H9 (cell line): ENCODE results near the gene TGM5. TPM values are rescaled to one million over a fixed set of nuclear protein-coding genes. Genes with fewer than 3 reads are reported as not detected.

Experiments used
- DNase-seq: peaks from one replicate; pipeline ENCODE4 v3.0.0-alpha.2; 2017
- H2AFZ ChIP-seq: one replicate; pipeline ENCODE4 v1.6.1; 2013; ENCODE audit warnings: mild to moderate bottlenecking, low read length, control low read depth, moderate library complexity
- H2AK5ac ChIP-seq: 2 replicates; pipeline ENCODE4 v1.6.1; 2013; ENCODE audit warnings: low read length, control low read depth, mixed read lengths; ENCODE audit not compliant: insufficient read length
- H2BK120ac ChIP-seq: one replicate; pipeline ENCODE4 v1.6.1; 2013; ENCODE audit warnings: low read depth, mild to moderate bottlenecking, low read length, control low read depth, inconsistent platforms; ENCODE audit not compliant: poor library complexity, severe bottlenecking
- H2BK12ac ChIP-seq: 2 replicates; pipeline ENCODE4 v1.6.1; 2013; ENCODE audit warnings: low read length, control low read depth, mixed read lengths, low read depth; ENCODE audit not compliant: insufficient read length
- H2BK15ac ChIP-seq: 2 replicates; pipeline ENCODE4 v1.6.1; 2013; ENCODE audit warnings: low read depth, low read length, control low read depth
- H2BK20ac ChIP-seq: one replicate; pipeline ENCODE4 v1.6.1; 2013; ENCODE audit warnings: low read depth, mild to moderate bottlenecking, low read length, control low read depth, inconsistent platforms; ENCODE audit not compliant: poor library complexity, severe bottlenecking
- H2BK5ac ChIP-seq: 2 replicates; pipeline ENCODE4 v1.6.1; 2013; ENCODE audit warnings: low read length, control low read depth, mixed read lengths; ENCODE audit not compliant: insufficient read length
- H3K14ac ChIP-seq: 2 replicates; pipeline ENCODE4 v1.6.1; 2013; ENCODE audit warnings: low read length, control low read depth; ENCODE audit not compliant: insufficient read depth
- H3K18ac ChIP-seq: 2 replicates; pipeline ENCODE4 v1.6.1; 2013; ENCODE audit warnings: low read depth, mild to moderate bottlenecking, mixed read lengths, low read length, control low read depth; ENCODE audit not compliant: insufficient read length
- H3K23ac ChIP-seq: 2 replicates; pipeline ENCODE4 v1.6.1; 2013; ENCODE audit warnings: low read length, control low read depth, mixed read lengths, low read depth; ENCODE audit not compliant: insufficient read length
- H3K23me2 ChIP-seq: 2 replicates; pipeline ENCODE4 v1.6.1; 2013; ENCODE audit warnings: low read depth, mild to moderate bottlenecking, mixed read lengths, low read length, control low read depth; ENCODE audit not compliant: insufficient read length, poor library complexity, severe bottlenecking
- H3K27ac ChIP-seq: 2 replicates; pipeline ENCODE4 v1.5.1; 2013; ENCODE audit warnings: low read length, control low read depth, mixed read lengths, low read depth; ENCODE audit not compliant: insufficient read length
- H3K27me3 ChIP-seq: 2 replicates; pipeline ENCODE4 v1.6.1; 2013; ENCODE audit warnings: low read length, control low read depth, inconsistent platforms; ENCODE audit not compliant: insufficient read depth
- H3K4ac ChIP-seq: 2 replicates; pipeline ENCODE4 v1.6.1; 2013; ENCODE audit warnings: low read depth, mild to moderate bottlenecking, control low read depth, inconsistent platforms, low read length, moderate library complexity
- H3K4me1 ChIP-seq: 2 replicates; pipeline ENCODE4 v1.6.1; 2013; ENCODE audit warnings: low read length, control low read depth, inconsistent platforms; ENCODE audit not compliant: insufficient read depth
- H3K4me2 ChIP-seq: 2 replicates; pipeline ENCODE4 v1.6.1; 2013; ENCODE audit warnings: low read length, control low read depth, mixed read lengths; ENCODE audit not compliant: insufficient read length, insufficient read depth
- H3K56ac ChIP-seq: 2 replicates; pipeline ENCODE4 v1.6.1; 2013; ENCODE audit warnings: low read depth, mild to moderate bottlenecking, mixed read lengths, low read length, control low read depth; ENCODE audit not compliant: insufficient read length
- H3K79me1 ChIP-seq: 2 replicates; pipeline ENCODE4 v1.6.1; 2013; ENCODE audit warnings: low read depth, mild to moderate bottlenecking, moderate library complexity, low read length, control low read depth, inconsistent platforms; ENCODE audit not compliant: insufficient read depth, poor library complexity, severe bottlenecking
- H3K79me2 ChIP-seq: 2 replicates; pipeline ENCODE4 v1.6.1; 2013; ENCODE audit warnings: low read length, control low read depth, inconsistent platforms; ENCODE audit not compliant: insufficient read depth
- H3K9ac ChIP-seq: 2 replicates; pipeline ENCODE4 v1.6.1; 2013; ENCODE audit warnings: low read length, control low read depth, mixed read lengths; ENCODE audit not compliant: insufficient read length; ENCODE audit errors: extremely low read depth
- H3K9me3 ChIP-seq: one replicate; pipeline ENCODE4 v1.6.1; 2013; ENCODE audit warnings: low read depth, low read length, inconsistent platforms; ENCODE audit not compliant: control insufficient read depth
- H3T11ph ChIP-seq: one replicate; pipeline ENCODE4 v1.6.1; 2013; ENCODE audit warnings: mild to moderate bottlenecking, low read length, control low read depth, inconsistent platforms
- H4K20me1 ChIP-seq: one replicate; pipeline ENCODE4 v1.6.1; 2013; ENCODE audit not compliant: control insufficient read depth, insufficient read length, insufficient read depth
- H4K5ac ChIP-seq: 2 replicates; pipeline ENCODE4 v1.6.1; 2013; ENCODE audit warnings: low read depth, mild to moderate bottlenecking, mixed read lengths, low read length, control low read depth; ENCODE audit not compliant: insufficient read length
- H4K8ac ChIP-seq: replicated peaks from 2 replicates; pipeline ENCODE4 v1.6.1; 2013; ENCODE audit warnings: low read length, control low read depth, mixed read lengths, low read depth; ENCODE audit not compliant: insufficient read length
- H4K91ac ChIP-seq: 2 replicates; pipeline ENCODE4 v1.6.1; 2013; ENCODE audit warnings: low read depth, mild to moderate bottlenecking, moderate library complexity, mixed read lengths, low read length, control low read depth; ENCODE audit not compliant: insufficient read length
- H3K27ac Mint-ChIP-seq, 3 experiments: 2 replicates in 2 of 3; 3 replicates in 1 of 3; pipeline ENCODE4 v1.8.0; 2020 to 2021; ENCODE audit warnings: mixed read lengths in 3 of 3, mild to moderate bottlenecking in 1 of 3, moderate library complexity in 1 of 3
- H3K27me3 Mint-ChIP-seq: 2 replicates; pipeline ENCODE4 v1.8.0; 2021; ENCODE audit warnings: low read depth, mild to moderate bottlenecking, moderate library complexity, mixed read lengths
- H3K36me3 Mint-ChIP-seq, 3 experiments: 2 replicates in 2 of 3; 3 replicates in 1 of 3; pipeline ENCODE4 v1.8.0; 2020 to 2021; ENCODE audit warnings: low read depth in 3 of 3, mixed read lengths in 3 of 3; ENCODE audit not compliant: insufficient read depth in 1 of 3
- H3K4me1 Mint-ChIP-seq, 2 experiments: 2 replicates each; pipeline ENCODE4 v1.8.0; 2020; ENCODE audit warnings: mixed read lengths in 2 of 2
- H3K4me3 Mint-ChIP-seq, 2 experiments: 2 replicates in 1 of 2; 3 replicates in 1 of 2; pipeline ENCODE4 v1.8.0; 2020 to 2021; ENCODE audit warnings: mild to moderate bottlenecking in 2 of 2, mixed read lengths in 2 of 2, moderate library complexity in 1 of 2
- H3K9me3 Mint-ChIP-seq, 2 experiments: 2 replicates in 1 of 2; 3 replicates in 1 of 2; pipeline ENCODE4 v1.8.0; 2020; ENCODE audit warnings: mild to moderate bottlenecking in 2 of 2, mixed read lengths in 2 of 2, moderate library complexity in 1 of 2
- CTCF ChIP-seq: fragments of 200-600 bp; sonication (generic); conservative IDR thresholded peaks from 3 replicates; pipeline ENCODE4 v1.8.0; 2021; ENCODE audit warnings: antibody characterized with exemption, mild to moderate bottlenecking
- WGBS: extraction: QIAGEN DNeasy Blood & Tissue Kit; methylation state at CpG from one replicate; pipeline ENCODE4 v1.1.7; 2013; ENCODE audit warnings: missing lambda C conversion rate, low lambda C conversion rate, mixed read lengths; ENCODE audit not compliant: insufficient read length; ENCODE audit errors: extremely low coverage; 5-methylcytosine and 5-hydroxymethylcytosine counted together
- total RNA-seq: library from RNA; stranded (reverse); gene quantifications from 2 replicates; pipeline ENCODE4 v1.2.1, GENCODE V29; 2021

TGM5 gene
- total RNA-seq, 1 experiment from 2014 or later, result not detected

GRCh38 chr15:43209059-43209824, 57.5 kb downstream of the TGM5 start:
- no peak overlapping the region for H2AK5ac ChIP-seq
- H3K36me3 Mint-ChIP-seq, result no peaks in the 10 kb centered on the region
- no peak overlapping the region for H4K8ac ChIP-seq
- H3K9me3 Mint-ChIP-seq, result no peaks in the 10 kb centered on the region
- no peak overlapping the region for H4K91ac ChIP-seq
- no peak overlapping the region for H2BK120ac ChIP-seq
- WGBS, result no CpG with 5 or more reads among the region's 13 CpGs
- H3K27ac Mint-ChIP-seq, result no peak overlapping the region
- H3K56ac ChIP-seq, result no peak overlapping the region
- H3K27me3 ChIP-seq, result no peaks in the 10 kb centered on the region
- H3K79me2 ChIP-seq, result no peaks in the 10 kb centered on the region
- H2BK20ac ChIP-seq, result no peak overlapping the region
- H3K4me2 ChIP-seq, result no peak overlapping the region
- no peak overlapping the region for H2BK5ac ChIP-seq
- H2AFZ ChIP-seq, result no peak overlapping the region
- no peaks in the 10 kb centered on the region for H3K23me2 ChIP-seq
- no peaks in the 10 kb centered on the region for H3K79me1 ChIP-seq
- TF ChIP-seq CTCF, result peak; percentile 62
- no peak overlapping the region; a peak in 1 of 5 replicates for H3K4me3 Mint-ChIP-seq
- H3K9ac ChIP-seq, result no peak overlapping the region
- peaks cover 13% of the 10 kb centered on the region for H3K27me3 Mint-ChIP-seq
- no peak overlapping the region for H3K14ac ChIP-seq
- no peak overlapping the region for H3T11ph ChIP-seq
- H3K4me1 Mint-ChIP-seq, result peaks cover 12% of the 10 kb centered on the region in 2 experiments
- DNase-seq, result peak; percentile 87
- no peak overlapping the region for H2BK12ac ChIP-seq
- H4K5ac ChIP-seq, result no peak overlapping the region
- H3K27ac ChIP-seq, result no peak overlapping the region
- H3K18ac ChIP-seq, result no peak overlapping the region
- H3K9me3 ChIP-seq, result no peaks in the 10 kb centered on the region
- H3K23ac ChIP-seq, result no peak overlapping the region
- no peaks in the 10 kb centered on the region for H4K20me1 ChIP-seq
- H2BK15ac ChIP-seq, result no peak overlapping the region
- H3K4ac ChIP-seq, result no peak overlapping the region
- no peaks in the 10 kb centered on the region for H3K4me1 ChIP-seq
